GM19238 (cell line): Measurements from ENCODE around the gene C3AR1.
"Not testable (repeated sequence)": the region's sequence is repeated elsewhere in the genome, so short reads cannot be mapped to it uniquely, and the experiment has no call there.

Experiments used
- DNase-seq: peaks from one replicate; pipeline ENCODE4 v3.0.0; 2011; ENCODE audit warnings: low spot score; ENCODE audit not compliant: insufficient read length

Gene C3AR1

DNA sequence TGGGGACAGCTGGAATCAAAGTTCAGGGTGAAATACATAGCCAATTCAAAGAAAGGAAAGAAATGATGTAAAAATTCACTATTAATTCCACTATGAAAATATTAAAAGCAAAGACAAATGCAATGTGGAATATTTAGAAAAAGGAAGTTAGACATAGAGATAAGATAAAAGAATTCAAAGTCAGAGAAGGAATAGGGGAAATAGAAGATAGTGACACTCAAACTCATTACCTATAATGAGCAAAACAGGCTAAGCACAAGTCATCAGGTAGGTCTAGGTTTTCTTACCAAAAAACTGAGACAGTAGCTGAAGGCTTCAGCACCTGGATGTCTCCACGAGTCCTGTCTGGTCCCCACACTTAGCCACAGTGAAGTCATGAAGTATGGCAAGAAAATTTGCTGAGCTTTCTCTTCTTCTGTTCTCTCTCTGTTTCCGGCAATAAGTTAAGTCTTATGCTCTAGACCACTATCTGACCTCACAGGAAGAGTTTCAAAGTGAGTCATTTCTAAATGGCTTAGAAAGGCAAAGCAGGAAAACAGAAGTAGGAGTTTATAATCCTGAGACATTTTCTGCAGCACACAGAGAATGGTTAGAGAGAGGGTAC lies at the start of gene C3AR1:
TSS of gene C3AR1 (minus strand) at position 369 of the 604 bp plus-strand sequence. CDS start 6,174 bp downstream, outside the sequence.
- DNase-seq = peak; percentile 32

- DNase-seq = not testable (repeated sequence)
Measured at GRCh38 chr12:8113117-8113516, 47.0 kb upstream of the C3AR1 start.

GRCh38 chr12:8108808-8109398 lies 42.7 kb upstream of the C3AR1 start:
- peak; percentile 27 for DNase-seq

GRCh38 chr12:8099235-8099634 lies 33.1 kb upstream of the C3AR1 start:
- DNase-seq = no peak

GRCh38 chr12:8096281-8096915 lies 30.2 kb upstream of the C3AR1 start:
- DNase-seq = no peak

- DNase-seq = no peak
Measured at GRCh38 chr12:8093291-8093690, 27.1 kb upstream of the C3AR1 start.

GRCh38 chr12:8089716-8090115 lies 23.6 kb upstream of the C3AR1 start:
- DNase-seq = no peak

- DNase-seq = not testable (repeated sequence)
Measured at GRCh38 chr12:8089277-8089676, 23.1 kb upstream of the C3AR1 start.

DNA sequence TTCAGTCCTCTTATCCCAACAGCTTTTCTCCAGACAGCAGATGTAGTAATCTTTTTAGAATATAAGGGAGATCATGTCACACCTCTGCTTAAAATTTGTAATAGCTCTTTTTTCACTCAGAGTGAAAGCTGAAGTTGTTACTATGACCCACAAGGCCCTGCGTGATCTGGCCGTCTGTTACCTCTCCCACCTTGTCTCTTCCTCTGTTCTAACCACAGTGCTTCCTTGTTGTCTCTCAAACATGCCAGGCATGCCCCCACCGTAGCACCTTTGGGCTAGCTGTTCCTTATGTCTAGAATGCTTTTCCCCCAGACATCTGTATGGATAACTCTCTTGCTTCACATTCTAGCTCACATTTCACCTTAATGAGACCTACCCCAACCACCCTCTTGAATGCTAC lies 22.4 kb upstream of the C3AR1 start:
- peak; percentile 17 for DNase-seq

DNA sequence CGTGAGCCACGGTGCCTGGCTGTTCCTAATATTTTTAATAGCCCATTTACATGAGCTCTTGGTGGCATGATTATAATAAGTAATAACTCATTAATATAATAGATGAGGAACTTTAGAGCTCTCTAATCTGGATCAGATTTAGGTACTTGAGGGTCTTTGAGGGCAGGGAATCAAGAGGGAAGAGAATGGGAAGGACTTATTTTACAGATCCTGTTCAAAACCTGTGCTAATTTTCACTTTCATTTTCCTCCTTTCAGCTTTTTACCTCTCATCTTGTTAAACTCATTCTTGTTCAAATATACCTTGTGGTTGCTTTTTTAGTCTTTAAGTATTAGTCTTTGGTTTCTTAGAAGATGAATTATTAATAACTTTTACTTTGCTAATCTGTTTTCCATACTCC lies 21.5 kb upstream of the C3AR1 start:
- no peak for DNase-seq

GRCh38 chr12:8084351-8084750 lies 18.2 kb upstream of the C3AR1 start:
- not testable (repeated sequence) for DNase-seq

GRCh38 chr12:8082808-8083100 lies 16.6 kb upstream of the C3AR1 start:
- DNase-seq = no peak

DNA sequence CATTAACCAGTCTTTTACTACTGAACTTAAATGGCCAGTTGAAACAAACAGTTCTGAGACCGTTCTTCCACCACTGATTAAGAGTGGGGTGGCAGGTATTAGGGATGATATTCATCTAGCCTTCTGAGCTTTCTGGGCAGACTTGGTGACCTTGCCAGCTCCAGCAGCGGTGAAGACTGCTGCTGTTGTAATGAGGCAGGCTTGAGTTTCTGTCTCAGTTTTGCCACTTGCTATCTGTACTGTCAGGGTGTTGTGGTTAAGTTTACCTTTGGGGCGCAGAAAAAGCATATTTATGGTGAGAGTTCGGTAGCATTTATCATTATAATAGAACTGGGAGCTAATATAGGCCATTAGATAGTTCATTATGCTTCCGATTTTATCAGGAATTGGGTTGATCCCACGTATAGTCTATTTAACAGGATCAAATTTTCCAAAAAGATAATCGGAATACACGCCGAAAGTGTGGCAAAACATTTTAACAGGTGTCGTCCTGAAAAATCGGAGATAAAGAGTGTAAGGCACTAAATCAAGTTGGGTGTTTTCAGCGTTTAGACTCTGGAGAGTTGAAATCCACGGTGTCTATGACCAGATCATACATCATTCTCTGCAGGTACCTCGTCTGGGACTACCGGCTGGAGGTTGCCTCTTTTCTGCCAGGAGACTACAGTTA lies 15.2 kb upstream of the C3AR1 start:
- no peak for DNase-seq

- DNase-seq = no peak
Measured at GRCh38 chr12:8080120-8080519, 14.0 kb upstream of the C3AR1 start.

GRCh38 chr12:8078916-8079315 lies 12.8 kb upstream of the C3AR1 start:
- DNase-seq = no peak

DNA sequence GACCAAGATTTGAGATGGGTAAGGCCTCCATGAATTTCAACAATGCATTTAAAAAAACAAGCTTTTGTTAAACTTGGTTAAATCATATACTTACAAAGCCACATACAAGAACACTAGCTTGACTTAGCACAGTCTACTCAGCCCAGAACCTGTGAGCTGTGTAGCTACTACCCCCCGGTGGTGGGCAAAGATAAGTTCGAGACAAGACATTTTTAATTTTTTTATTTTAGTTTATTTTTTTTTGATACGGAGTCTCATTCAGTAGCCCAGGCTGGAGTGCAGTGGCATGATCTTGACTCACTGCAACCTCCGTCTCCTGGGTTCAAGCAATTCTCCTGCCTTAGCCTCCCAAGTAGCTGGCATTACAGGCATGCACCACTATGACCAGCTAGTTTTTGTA lies 12.2 kb upstream of the C3AR1 start:
- DNase-seq = no peak

- no peak for DNase-seq
Measured at GRCh38 chr12:8077207-8077606, 11.0 kb upstream of the C3AR1 start.

GRCh38 chr12:8076366-8076765 lies 10.2 kb upstream of the C3AR1 start:
- no peak for DNase-seq

GRCh38 chr12:8075935-8076334 lies 9.8 kb upstream of the C3AR1 start:
- no peak for DNase-seq

DNA sequence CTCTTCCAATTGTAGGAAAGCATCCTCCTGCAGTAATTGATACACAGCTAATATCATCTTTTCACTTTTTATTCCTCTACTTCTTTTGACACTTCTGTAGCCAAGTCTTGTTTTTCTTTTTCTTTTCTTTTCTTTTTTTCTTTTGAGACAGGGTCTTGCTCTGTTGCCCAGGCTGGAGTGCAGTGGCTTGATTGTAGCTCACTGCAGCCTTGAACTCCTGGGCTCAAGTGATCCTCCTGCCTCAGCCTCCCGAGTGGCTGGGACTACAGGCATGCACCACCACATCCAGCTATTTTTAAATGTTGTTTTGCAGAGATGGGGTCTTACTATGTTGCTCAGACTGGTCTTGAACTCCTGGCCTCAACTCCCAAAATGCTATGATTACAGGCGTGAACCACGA lies 5.7 kb upstream of the C3AR1 start:
- not testable (repeated sequence) for DNase-seq

- DNase-seq = no peak
Measured at GRCh38 chr12:8069582-8069981, 3.4 kb upstream of the C3AR1 start.

GRCh38 chr12:8064131-8064530 lies 2.0 kb downstream of the C3AR1 start:
- DNase-seq = no peak

GRCh38 chr12:8058506-8058905 lies 7.7 kb downstream of the C3AR1 start:
- no peak for DNase-seq
